GM18867 (cell line): Measurements from ENCODE around the gene AUTS2.
A peak's percentile ranks its signal among the peaks of the same experiment; 100 is the strongest.

Source experiments
- ATAC-seq: cut with Tn5 transposase; IDR thresholded peaks from one replicate; pipeline ENCODE4 v1.9.1; 2021; ENCODE audit warnings: mild to moderate bottlenecking, moderate library complexity; ENCODE audit not compliant: unreplicated experiment

AUTS2 gene

GRCh38 chr7:70419526-70420380, 821.5 kb downstream of the AUTS2 start:
- ATAC-seq = no peak

GRCh38 chr7:70420381-70420662, 822.0 kb downstream of the AUTS2 start:
- ATAC-seq = no peak

GRCh38 chr7:70421319-70421718, 823.0 kb downstream of the AUTS2 start:
- ATAC-seq = no peak

GRCh38 chr7:70426249-70426880, 828.1 kb downstream of the AUTS2 start:
- peak; percentile 91 for ATAC-seq

- ATAC-seq = no peak
These were observed 834.3 kb downstream of the AUTS2 start for GRCh38 chr7:70432567-70433001.

GRCh38 chr7:70434376-70434775, 836.1 kb downstream of the AUTS2 start:
- ATAC-seq = no peak

GRCh38 chr7:70434821-70435220, 836.5 kb downstream of the AUTS2 start:
- ATAC-seq = no peak

- ATAC-seq = no peak
These were observed 837.4 kb downstream of the AUTS2 start for GRCh38 chr7:70435634-70436033.

GRCh38 chr7:70436790-70437350, 838.6 kb downstream of the AUTS2 start:
- ATAC-seq = no peak

- ATAC-seq = no peak
These were observed 841.4 kb downstream of the AUTS2 start for GRCh38 chr7:70439651-70440050.

GRCh38 chr7:70446448-70447143, 848.3 kb downstream of the AUTS2 start:
- no peak for ATAC-seq

- no peak for ATAC-seq
These were observed 850.1 kb downstream of the AUTS2 start for GRCh38 chr7:70448312-70448906.

GRCh38 chr7:70450731-70451130, 852.5 kb downstream of the AUTS2 start:
- no peak for ATAC-seq

GRCh38 chr7:70455925-70456324, 857.6 kb downstream of the AUTS2 start:
- no peak for ATAC-seq

- no peak for ATAC-seq
These were observed 858.4 kb downstream of the AUTS2 start for GRCh38 chr7:70456719-70457118.

- ATAC-seq = no peak
These were observed 859.2 kb downstream of the AUTS2 start for GRCh38 chr7:70457482-70457881.

GRCh38 chr7:70457883-70458680, 859.8 kb downstream of the AUTS2 start:
- no peak for ATAC-seq

GRCh38 chr7:70458745-70459144, 860.5 kb downstream of the AUTS2 start:
- ATAC-seq = no peak

- no peak for ATAC-seq
These were observed 861.3 kb downstream of the AUTS2 start for GRCh38 chr7:70459546-70459945.

- ATAC-seq = no peak
These were observed 861.8 kb downstream of the AUTS2 start for GRCh38 chr7:70460071-70460470.
